Stimulated activated CD4-positive, alpha-beta T cell treated with anti-CD3 and anti-CD28 coated beads, Interleukin-15, amount 100 ng/mL, for 48 hours (primary cell): ENCODE results near the gene CLDN17.

Source experiments
- DNase-seq, 2 donors: peaks; one replicate each; pipeline ENCODE4 v3.0.0-alpha.2; 2020; ENCODE audit warnings: low read depth in 2 of 2

Gene CLDN17

GRCh38 chr21:30166705-30167104, at the start of gene CLDN17:
Gene CLDN17, minus strand, starts transcription at chr21:30166805. Its CDS starts 188 bp downstream, at chr21:30166617.
- no peak for DNase-seq

GRCh38 chr21:30216041-30216723, 49.6 kb upstream of the CLDN17 start, which contains the start of gene CLDN8:
Gene CLDN8, minus strand, starts transcription at chr21:30216097. Its CDS starts 172 bp downstream, at chr21:30215925.
- no peak for DNase-seq

- no peak for DNase-seq
These were observed 44.5 kb upstream of the CLDN17 start for GRCh38 chr21:30211071-30211470.

GRCh38 chr21:30209601-30210000, 43.0 kb upstream of the CLDN17 start:
- no peak for DNase-seq

GRCh38 chr21:30207252-30207579, 40.6 kb upstream of the CLDN17 start:
- no peak for DNase-seq

- no peak for DNase-seq
These were observed 40.1 kb upstream of the CLDN17 start for GRCh38 chr21:30206551-30207251.

- no peak for DNase-seq
These were observed 33.4 kb upstream of the CLDN17 start for GRCh38 chr21:30200000-30200399.

GRCh38 chr21:30194701-30195299, 28.2 kb upstream of the CLDN17 start:
- no peak for DNase-seq

GRCh38 chr21:30193201-30193600, 26.6 kb upstream of the CLDN17 start:
- DNase-seq = no peak

GRCh38 chr21:30190554-30190953, 23.9 kb upstream of the CLDN17 start:
- DNase-seq = no peak

- DNase-seq = no peak
These were observed 23.2 kb upstream of the CLDN17 start for GRCh38 chr21:30189773-30190172.

- DNase-seq = no peak
These were observed 19.6 kb upstream of the CLDN17 start for GRCh38 chr21:30186242-30186641.

- DNase-seq = no peak
These were observed 1.5 kb upstream of the CLDN17 start for GRCh38 chr21:30168086-30168485.

- DNase-seq = no peak
These were observed 434 bp downstream of the CLDN17 start for GRCh38 chr21:30166171-30166570.

- DNase-seq = no peak
These were observed 1.8 kb downstream of the CLDN17 start for GRCh38 chr21:30164796-30165195.

- DNase-seq = no peak
These were observed 12.8 kb downstream of the CLDN17 start for GRCh38 chr21:30153697-30154340.

GRCh38 chr21:30152792-30153191, 13.8 kb downstream of the CLDN17 start:
- DNase-seq = no peak

- DNase-seq = no peak
These were observed 17.7 kb downstream of the CLDN17 start for GRCh38 chr21:30148906-30149305.

- DNase-seq = no peak
These were observed 19.9 kb downstream of the CLDN17 start for GRCh38 chr21:30146558-30147282.

GRCh38 chr21:30138483-30138882, 28.1 kb downstream of the CLDN17 start:
- DNase-seq = no peak

GRCh38 chr21:30129246-30129645, 37.4 kb downstream of the CLDN17 start:
- no peak for DNase-seq

- no peak for DNase-seq
These were observed 40.0 kb downstream of the CLDN17 start for GRCh38 chr21:30126576-30126975.
